ENCODE data around the gene DDX54. TPM values are rescaled to one million over a fixed set of nuclear protein-coding genes. Genes with fewer than 3 reads are reported as not detected.
"Not testable (repeated sequence)": the region's sequence is repeated elsewhere in the genome, so short reads cannot be mapped to it uniquely, and the experiment has no call there.

The DDX54 gene
- total RNA-seq, 2 donors from 2014 or later = 35.1 to 38.0 TPM

GRCh38 chr12:113142173-113142885 lies 42.9 kb downstream of the DDX54 start:
- no peak for DNase-seq (ENCODE audit: low spot score)

GRCh38 chr12:113141716-113142115 lies 43.6 kb downstream of the DDX54 start:
- not testable (repeated sequence) for H3K27ac ChIP-seq; H3K27me3 ChIP-seq; DNase-seq (ENCODE audit: low spot score)

More at GRCh38 chr12:113142173-113142885, 42.9 kb downstream of the DDX54 start:
- Histone ChIP-seq H3K27me3 (no peaks in the 10 kb centered on the region), H3K9me3 (no peaks in the 10 kb centered on the region), H3K4me3 (no peak overlapping the region), H3K36me3 (no peaks in the 10 kb centered on the region), H3K27ac (no peak overlapping the region), H3K4me1 (no peaks in the 10 kb centered on the region)
- TF ChIP-seq CTCF (IDR thresholded peaks at IDR 0.05) = no peak

GRCh38 chr12:113140706-113141105 lies 44.6 kb downstream of the DDX54 start:
- TF ChIP-seq CTCF (IDR thresholded peaks at IDR 0.05) = no peak
- H3K27me3 ChIP-seq = no peaks in the 10 kb centered on the region
- no peak overlapping the region for H3K4me3 ChIP-seq
- H3K36me3 ChIP-seq = no peaks in the 10 kb centered on the region
- no peak overlapping the region for H3K27ac ChIP-seq
- no peaks in the 10 kb centered on the region for H3K9me3 ChIP-seq
- no peak for DNase-seq (ENCODE audit: low spot score)
- H3K4me1 ChIP-seq = peaks cover 0 to 4% of the 10 kb centered on the region in 2 donors

More at GRCh38 chr12:113141716-113142115, 43.6 kb downstream of the DDX54 start:
- H3K36me3 ChIP-seq, H3K4me1 ChIP-seq, H3K4me3 ChIP-seq, H3K9me3 ChIP-seq: not testable (repeated sequence)

GRCh38 chr12:113138826-113139225 lies 46.5 kb downstream of the DDX54 start:
- no peak for TF ChIP-seq CTCF (IDR thresholded peaks at IDR 0.05)
- no peaks in the 10 kb centered on the region for H3K36me3 ChIP-seq
- peaks cover 0 to 11% of the 10 kb centered on the region in 2 donors for H3K4me1 ChIP-seq
- no peak overlapping the region for H3K27ac ChIP-seq
- DNase-seq (ENCODE audit: low spot score) = no peak
- H3K4me3 ChIP-seq = no peak overlapping the region
- no peaks in the 10 kb centered on the region for H3K27me3 ChIP-seq
- H3K9me3 ChIP-seq = no peaks in the 10 kb centered on the region

GRCh38 chr12:113137861-113138783 lies 47.2 kb downstream of the DDX54 start:
- H3K27me3 ChIP-seq = no peaks in the 10 kb centered on the region
- H3K4me3 ChIP-seq = no peak overlapping the region
- H3K36me3 ChIP-seq = no peaks in the 10 kb centered on the region
- H3K4me1 ChIP-seq = peaks cover 0 to 11% of the 10 kb centered on the region in 2 donors
- no peaks in the 10 kb centered on the region for H3K9me3 ChIP-seq
- H3K27ac ChIP-seq = no peak overlapping the region
- no peak for DNase-seq (ENCODE audit: low spot score)
- no peak for TF ChIP-seq CTCF (IDR thresholded peaks at IDR 0.05)

GRCh38 chr12:113136990-113137511 lies 48.2 kb downstream of the DDX54 start:
- Histone ChIP-seq H3K4me3 (no peak overlapping the region), H3K27ac (no peak overlapping the region), H3K9me3 (no peaks in the 10 kb centered on the region), H3K36me3 (no peaks in the 10 kb centered on the region), H3K27me3 (no peaks in the 10 kb centered on the region), H3K4me1 (peaks cover 0 to 11% of the 10 kb centered on the region in 2 donors)
- DNase-seq (ENCODE audit: low spot score) = no peak
- no peak for TF ChIP-seq CTCF (IDR thresholded peaks at IDR 0.05)
